GM21515 (cell line): ENCODE data around the gene CCR3.

ENCODE experiments used
- ATAC-seq: cut with Tn5 transposase; IDR thresholded peaks from one replicate; pipeline ENCODE4 v1.9.1; 2021; ENCODE audit not compliant: unreplicated experiment

CCR3 gene

DNA sequence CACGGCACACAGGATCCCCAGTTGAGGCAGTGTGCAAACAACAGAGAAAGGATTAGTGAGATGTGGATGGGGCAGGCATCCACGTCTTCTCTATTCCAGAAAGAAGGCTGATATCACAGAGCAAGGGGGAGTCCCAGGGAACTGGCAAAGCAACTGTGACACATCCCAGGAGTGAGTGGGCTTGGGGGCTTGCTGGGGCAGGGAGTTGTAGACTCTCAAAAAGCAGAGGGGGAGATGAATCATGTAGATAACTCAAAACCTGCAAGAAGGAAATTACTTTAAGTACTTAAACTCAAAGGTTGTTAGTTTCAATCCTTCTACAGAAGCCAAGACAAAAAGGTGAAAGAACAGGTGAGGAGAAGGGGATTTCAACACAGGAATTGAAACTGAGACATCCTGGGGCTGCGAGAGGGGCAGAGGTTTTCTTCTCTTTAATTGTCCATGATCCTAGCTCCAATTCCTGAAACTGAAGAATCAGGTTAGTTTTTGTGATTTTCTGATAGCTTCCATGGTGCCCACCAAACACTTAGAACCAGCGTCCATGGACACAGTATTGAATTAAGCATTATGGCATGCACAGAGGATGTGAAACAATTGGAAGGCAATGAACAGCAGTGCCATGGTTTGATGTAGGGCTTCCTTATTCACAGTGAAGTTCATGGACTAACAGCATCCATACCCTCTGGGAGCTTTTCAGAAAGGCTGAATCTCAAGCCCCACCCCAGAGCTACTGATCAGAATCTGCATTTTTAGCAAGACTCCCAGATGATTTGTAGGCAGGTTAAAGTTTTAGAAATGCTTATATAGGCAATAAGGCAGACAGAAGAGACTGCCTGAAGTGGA lies 52.0 kb downstream of the CCR3 start:
- no peak for ATAC-seq

DNA sequence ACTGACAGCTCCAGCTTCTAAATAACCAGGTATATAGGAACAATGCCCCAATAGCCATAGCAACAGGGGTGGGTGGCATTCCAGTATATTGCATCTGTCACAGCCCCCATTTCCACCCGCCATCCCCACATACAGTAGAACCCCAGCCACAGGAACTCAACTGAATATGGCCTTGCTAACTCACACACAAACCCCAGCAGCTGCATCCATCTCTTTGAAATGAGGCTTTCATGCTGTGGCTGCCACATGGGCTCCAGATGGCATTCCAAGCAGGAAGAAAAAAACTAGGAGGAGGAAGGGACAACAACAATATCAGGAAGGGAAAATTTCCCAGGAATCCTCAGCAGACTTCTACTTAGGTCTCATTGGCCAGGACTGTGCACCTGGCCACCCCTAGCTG lies 54.6 kb downstream of the CCR3 start:
- no peak for ATAC-seq

DNA sequence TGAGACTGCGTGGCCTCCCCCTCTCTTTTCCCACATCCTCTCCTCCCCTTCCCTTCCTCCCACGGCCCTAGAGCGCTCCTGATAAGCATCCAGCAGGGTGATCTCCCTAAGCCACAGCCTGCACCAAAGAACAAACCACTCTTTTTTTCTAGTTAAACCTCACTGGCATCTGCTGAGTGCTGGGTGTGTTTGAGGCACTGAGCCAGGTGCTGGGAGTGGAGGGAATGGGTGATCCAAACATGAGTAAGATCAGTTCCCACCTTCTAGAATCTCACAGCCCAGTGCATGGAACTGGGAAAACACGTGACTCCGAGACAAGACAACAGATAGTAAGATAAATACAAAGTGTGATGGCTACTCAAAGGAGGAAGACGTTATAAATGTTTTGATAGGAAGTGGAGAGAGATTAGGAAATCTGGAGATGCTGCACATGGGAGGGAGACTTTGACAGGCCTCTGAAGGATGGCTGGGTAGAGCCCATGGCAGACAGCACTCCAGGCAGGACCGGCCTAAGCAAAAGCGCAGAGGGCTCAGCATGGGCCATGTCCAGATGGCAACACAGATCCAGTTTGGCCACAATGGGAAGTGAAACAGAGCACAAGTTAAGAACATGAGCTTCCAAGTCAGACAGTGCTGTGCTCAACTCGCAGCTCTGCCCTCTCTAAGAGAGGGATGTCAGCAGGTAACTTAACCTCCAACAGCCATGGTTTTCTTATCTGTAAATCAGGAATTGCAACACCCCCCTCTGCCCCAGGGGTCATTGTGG lies 55.6 kb downstream of the CCR3 start:
- no peak for ATAC-seq

DNA sequence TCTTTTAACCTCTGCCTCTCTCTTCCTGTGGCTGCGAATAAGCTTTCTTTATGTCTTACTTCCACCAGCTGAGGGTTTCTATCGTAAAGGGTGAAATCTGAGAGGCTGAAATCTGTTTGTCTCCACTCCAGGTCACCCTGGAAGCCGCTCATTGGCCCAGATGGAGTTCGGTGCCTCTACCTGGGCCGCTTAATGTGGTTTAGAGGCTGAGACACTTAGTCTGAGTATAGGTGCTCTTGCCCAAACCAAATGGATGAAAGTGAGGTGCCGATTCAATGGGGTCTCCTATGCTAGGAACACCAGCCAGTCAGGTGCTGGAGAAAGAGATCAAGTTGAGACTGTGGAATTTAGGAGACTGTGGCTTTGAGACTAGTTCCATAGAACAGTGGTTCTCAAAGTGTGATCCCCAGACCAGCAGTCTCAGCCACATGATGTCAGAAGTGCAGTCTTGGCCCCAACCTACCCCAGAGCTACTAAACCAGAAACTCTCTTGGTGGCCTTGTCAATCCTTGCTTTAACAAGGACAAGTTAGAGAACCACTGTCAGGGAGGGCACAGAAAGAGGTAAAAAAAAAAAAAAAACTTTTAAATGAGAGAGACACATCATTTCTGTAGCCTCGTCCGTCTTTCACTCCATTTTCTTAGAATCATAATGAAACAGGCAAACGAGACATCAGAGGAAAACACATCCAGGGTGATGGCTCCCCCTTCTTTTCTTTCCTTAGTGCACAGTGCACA lies 56.8 kb downstream of the CCR3 start:
- ATAC-seq: no peak

DNA sequence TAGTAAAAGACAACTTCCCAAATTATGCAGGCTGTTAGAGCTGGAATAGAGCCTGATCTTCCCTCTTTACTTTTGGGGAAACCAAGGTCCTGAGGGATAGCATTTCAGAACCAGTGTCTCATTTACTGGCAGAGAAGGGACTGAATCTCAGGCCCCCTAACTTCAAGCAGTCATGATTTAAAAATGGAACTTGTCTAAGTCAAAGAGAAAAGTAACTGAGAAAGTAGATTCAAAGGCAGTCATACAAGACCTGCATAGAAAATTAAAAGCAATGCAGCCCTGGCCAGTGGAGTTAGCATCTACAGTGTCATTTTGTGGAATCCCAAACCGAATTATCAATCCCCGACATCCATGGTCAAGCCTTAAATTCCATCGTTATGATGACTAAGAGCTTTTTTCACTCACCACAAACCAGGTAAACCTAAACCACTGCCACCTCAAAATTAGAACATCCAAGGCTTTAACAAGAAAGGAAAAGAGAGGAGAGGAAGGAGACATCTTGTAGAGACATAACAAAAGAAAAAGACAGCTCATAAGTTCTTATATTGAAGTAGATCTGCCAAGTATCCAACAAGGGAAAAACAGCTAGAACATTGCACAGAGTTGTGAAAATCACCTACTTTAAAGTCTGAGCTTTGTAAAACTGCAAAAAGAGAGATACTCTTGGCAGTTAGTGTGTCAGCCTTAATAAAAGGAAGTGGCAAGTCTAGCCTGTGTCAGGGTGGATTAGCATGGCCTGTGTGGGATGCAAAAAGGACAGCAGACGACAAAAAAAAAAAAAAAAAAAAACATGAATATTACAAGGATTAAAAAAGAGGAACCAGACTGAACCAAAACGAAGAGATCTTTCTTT lies 57.6 kb downstream of the CCR3 start:
- no peak for ATAC-seq

DNA sequence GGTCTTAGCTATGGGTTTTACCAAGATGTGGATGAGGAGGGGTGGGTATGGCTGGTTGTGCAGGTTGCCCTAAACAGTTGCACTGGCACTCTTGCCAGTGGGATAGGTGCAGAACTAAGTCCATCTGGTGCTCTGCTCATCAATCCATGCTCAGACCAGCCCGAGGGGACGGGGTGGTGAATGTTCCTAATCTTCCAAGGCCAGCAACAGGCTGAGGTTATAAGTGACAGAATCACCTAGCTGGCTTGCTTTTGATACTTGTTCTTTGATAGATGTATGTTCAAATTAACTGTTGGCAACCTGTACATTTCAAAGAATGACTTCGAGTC lies 58.2 kb downstream of the CCR3 start:
- no peak for ATAC-seq

DNA sequence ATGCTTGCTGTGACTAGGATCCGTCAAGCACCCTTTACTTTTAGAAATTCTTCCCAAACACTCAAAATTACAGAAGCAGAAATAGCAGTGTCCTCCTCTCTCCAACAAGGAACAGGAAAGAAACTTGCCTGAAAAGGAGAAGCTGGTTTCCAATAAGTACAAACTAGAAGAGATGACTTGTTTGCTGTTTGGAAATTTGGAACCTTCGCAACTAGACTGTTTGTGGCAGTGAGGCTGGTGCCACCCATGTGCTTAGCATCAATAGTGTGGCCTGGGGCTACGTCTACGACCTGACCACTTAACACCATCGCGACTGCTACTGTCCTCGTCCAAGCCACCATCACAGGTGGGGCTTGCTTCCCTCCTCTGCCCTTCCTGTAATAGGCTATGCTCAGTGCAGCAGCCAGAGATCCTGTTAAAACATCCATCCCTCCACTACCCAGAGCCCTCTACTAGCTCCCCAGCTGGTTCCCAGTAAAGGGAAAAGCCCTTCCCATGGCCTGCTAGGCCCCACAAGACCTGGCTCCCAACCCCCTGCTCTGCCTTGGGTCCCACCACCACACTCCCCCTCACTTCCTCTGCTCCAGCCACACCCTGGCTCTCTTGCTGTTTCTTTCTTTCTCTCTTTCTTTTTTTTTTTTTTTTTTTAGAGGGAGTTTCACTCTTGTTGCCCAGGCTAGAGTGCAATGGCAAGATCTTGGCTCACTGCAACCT lies 59.0 kb downstream of the CCR3 start:
- ATAC-seq: no peak

DNA sequence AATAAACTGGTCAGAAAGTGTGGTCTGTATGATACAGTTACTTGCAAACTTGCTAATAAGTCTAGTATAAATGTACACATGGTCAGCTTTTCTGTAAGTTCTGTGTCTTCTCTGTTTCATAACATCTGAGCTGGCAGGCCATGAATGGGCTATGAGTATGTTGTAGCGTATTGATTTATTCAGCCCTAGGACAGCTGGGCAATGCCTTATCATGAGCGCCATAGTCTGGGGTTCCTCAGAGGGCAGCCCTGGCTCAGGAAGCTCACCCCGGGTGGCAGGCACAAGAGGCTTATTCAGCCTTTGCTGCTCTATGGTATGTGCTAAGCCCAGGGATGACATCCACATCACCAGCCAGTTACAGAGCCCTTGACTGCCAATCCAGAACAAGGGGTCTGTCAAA lies 61.0 kb downstream of the CCR3 start:
- no peak for ATAC-seq

DNA sequence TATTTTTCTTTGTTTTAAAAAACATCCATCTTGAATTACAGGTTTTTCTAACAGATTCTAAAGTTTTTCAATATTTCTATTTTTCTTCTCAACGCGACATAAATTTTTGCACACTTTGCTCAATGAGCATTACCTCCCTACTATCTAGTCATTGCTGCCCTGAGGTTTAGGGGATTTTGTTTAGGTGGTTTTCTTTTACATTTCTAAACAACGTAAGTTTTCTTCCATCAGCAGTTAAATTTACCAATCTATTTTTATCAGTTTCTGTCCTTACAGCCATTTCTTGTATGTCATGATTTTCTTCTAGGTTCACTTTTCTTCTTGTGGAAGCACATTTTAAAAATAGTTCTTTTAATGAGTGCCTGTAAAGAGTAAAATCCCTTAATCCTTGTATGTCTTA lies 62.5 kb downstream of the CCR3 start:
- ATAC-seq: no peak

DNA sequence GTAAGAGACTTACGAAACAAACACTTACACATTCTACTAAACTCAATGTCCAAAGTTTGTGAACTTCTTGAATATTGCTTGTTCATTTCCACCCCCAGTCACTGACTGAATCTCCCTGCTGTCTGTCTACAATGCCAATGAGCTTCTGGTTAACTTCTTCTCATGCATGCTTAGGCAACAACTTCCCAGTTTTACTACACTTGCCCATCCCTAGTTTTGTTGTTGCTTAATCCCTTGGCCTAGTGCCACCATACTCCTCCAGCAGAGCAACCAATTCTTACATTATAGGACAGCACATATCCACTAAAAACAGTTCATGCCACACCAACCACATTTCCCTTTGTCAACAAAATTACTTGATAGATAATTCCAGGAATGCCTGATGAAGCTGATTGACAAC lies 70.7 kb downstream of the CCR3 start:
- ATAC-seq: no peak

DNA sequence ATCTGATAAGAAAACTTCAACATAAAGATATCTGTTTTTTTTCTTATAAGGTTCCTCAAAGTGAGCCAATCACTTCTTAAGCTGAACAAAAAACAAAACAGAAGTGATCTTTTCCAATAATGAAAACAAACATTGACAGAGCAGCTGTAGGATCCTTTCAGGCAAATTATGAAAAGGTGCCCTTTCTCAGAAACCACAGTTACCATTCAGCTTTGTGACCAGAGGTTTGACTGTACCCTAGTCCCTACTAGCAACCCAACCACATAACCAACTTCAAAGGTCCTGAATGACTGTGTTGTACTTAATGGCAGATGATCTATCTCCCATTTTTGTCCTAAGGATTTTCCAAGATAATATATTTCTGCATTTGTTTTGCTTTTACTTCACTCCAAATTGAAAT lies 72.3 kb downstream of the CCR3 start:
- ATAC-seq: no peak

DNA sequence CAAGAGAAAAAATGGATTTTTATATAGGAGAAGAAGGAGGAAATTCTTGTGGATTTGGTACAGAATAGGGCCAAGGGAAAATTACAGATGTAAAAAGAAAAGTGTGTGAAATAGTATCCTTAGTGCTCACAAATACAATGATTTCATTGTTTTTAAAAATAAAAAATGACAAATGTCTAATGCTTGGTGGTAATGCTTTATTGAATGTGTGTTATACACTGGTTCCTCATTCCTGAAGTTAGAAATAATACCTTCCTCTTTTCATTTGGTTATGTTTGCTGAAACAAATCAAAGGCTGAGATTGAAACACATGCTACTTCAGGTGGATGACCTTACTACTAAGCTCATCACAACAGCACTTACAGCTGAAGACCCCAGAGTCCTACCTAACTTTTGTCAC lies 73.9 kb downstream of the CCR3 start:
- ATAC-seq: no peak
